HG02642 (cell line): Measurements from ENCODE around the gene LRP1B.

Experiments
- ATAC-seq: cut with Tn5 transposase; IDR thresholded peaks from one replicate; pipeline ENCODE4 v1.9.1; 2021; ENCODE audit warnings: mild to moderate bottlenecking; ENCODE audit not compliant: unreplicated experiment, poor library complexity

Gene LRP1B

DNA sequence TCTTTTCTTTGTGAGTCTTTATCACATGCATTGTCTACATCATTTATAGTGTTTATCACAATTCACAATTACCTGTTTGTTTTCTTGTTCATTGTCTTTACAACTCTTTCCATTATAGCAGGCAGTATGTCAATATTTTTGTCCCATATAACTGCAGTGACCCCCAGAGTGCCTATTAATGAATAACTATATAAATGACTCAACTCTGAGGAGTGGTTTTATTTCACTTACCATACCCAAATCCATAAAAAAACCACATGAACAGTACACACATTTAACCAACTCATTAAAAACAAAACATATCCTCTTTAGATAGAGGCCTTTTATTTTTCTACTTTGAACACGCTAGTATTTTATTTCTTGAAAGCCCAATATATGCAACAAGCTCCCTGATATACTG lies 1931.5 kb downstream of the LRP1B start:
- ATAC-seq, result no peak

DNA sequence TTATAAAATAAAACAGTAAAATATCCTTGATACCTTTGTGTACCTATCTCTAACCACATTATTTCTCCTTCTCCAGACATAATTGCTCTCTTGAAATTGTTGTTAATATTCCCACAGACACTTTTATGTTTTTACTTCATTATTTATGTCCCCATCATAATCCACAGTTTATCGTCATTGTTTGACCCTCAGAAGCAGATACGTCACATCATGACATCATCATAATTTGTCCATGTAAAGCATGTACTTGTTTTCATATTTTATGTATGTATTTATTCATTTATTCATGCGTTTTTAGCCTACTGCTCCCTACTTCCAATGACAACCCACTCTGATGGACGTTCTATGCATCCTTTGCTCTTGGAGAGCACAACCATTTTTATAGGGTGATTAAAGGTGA lies 1943.7 kb downstream of the LRP1B start:
- ATAC-seq, result no peak

DNA sequence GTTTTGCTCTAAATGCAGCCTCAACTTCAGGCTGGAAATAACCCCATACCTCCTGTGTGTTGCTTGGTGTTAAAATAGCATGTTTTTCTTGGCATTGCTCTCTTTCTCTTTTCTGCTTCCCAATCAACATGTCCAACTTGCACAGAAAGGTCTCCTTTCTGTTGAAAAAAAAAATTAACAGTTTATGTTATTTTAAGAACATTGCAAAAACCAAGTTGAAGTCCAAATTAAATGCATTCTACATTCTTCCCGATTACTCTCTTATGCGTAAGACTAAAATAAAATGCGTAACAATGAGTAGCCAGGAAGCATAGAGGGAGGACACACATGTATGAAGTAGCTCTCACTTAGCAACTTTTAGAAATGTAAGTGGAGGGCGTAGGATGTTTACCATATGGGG lies 1944.5 kb downstream of the LRP1B start:
- ATAC-seq, result no peak

DNA sequence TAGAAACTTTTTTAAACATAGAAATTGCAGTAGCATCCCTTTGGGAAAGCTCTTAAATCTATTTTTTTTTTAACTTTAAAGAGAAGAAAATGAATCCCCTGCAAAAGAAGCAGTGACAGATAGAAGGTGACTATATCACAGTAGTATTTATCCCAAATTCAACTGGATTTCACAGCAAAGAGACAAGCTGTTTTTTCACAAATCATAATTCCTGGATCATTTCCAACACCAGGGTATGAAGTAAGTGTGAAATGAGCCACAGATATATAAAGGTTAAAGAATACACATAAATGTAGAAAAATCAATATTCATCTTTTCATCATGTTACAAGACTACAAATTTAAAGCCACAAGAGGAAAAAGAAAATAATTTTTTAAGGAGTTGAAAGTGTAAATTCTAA lies 1945.7 kb downstream of the LRP1B start:
- no peak for ATAC-seq

DNA sequence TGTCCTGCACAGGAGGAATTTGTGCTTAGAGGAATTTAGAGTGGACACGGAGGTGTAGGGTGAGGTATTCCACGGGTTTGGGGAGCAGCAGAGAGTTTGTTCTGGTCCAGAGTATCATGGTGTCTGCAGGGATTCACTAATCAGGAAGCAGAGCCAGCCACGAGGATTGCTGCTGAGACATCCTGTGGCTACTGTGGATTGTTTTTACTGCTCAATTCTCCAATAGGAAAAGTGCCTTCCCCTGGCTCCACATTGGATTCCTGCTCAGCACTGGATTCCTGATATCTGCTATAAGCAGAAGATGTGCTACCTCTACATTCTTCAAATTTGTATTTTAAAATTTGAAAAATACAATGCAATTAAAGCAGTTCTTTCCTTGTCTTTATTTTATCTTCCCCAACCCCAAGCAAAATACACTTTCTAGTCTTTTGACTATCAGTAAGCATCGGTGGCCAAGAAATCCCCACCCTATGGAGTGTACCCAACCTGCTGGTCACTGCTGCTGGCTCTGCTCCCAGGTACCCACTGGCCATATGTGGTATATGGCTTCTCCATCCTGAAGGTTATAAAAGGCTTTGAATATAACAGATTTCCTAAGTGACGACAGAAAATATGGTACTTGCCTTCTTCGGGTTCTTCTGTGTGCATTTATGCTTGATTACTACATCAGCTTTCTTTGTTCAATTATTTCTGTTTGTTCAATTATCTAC lies 1947.6 kb downstream of the LRP1B start:
- ATAC-seq, result no peak
